ENCODE results near the gene FOXK1. TPM values are rescaled to one million over a fixed set of nuclear protein-coding genes. Genes with fewer than 3 reads are reported as not detected.

Gene FOXK1
- total and polyA plus RNA-seq, 2 of the 13 experiments (the other 11 are each of a cell fraction or from before 2014, with no cell fraction given) = 4.6 to 8.8 TPM

- TF ChIP-seq MTERF4 (CRISPR knock-in tag; IDR thresholded peaks at IDR 0.05) = no peak
- TF ChIP-seq, protein P1, sequence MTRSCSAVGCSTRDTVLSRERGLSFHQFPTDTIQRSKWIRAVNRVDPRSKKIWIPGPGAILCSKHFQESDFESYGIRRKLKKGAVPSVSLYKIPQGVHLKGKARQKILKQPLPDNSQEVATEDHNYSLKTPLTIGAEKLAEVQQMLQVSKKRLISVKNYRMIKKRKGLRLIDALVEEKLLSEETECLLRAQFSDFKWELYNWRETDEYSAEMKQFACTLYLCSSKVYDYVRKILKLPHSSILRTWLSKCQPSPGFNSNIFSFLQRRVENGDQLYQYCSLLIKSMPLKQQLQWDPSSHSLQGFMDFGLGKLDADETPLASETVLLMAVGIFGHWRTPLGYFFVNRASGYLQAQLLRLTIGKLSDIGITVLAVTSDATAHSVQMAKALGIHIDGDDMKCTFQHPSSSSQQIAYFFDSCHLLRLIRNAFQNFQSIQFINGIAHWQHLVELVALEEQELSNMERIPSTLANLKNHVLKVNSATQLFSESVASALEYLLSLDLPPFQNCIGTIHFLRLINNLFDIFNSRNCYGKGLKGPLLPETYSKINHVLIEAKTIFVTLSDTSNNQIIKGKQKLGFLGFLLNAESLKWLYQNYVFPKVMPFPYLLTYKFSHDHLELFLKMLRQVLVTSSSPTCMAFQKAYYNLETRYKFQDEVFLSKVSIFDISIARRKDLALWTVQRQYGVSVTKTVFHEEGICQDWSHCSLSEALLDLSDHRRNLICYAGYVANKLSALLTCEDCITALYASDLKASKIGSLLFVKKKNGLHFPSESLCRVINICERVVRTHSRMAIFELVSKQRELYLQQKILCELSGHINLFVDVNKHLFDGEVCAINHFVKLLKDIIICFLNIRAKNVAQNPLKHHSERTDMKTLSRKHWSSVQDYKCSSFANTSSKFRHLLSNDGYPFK (CRISPR knock-in tag; IDR thresholded peaks at IDR 0.05; ENCODE audit: borderline replicate concordance) = peak; percentile 65; the same call in 1 of the 2 replicates
- TF ChIP-seq, protein P2, sequence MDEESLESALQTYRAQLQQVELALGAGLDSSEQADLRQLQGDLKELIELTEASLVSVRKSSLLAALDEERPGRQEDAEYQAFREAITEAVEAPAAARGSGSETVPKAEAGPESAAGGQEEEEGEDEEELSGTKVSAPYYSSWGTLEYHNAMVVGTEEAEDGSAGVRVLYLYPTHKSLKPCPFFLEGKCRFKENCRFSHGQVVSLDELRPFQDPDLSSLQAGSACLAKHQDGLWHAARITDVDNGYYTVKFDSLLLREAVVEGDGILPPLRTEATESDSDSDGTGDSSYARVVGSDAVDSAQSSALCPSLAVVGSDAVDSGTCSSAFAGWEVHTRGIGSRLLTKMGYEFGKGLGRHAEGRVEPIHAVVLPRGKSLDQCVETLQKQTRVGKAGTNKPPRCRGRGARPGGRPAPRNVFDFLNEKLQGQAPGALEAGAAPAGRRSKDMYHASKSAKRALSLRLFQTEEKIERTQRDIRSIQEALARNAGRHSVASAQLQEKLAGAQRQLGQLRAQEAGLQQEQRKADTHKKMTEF (CRISPR knock-in tag; IDR thresholded peaks at IDR 0.05) = no peak
- no peak for TF ChIP-seq HMG20A (CRISPR knock-in tag; IDR thresholded peaks at IDR 0.05; ENCODE audit: borderline replicate concordance)
- no peak for TF ChIP-seq SRSF1 (optimal IDR thresholded peaks at IDR 0.05; ENCODE audit: low read depth, low read length)
- TF ChIP-seq, protein P3, sequence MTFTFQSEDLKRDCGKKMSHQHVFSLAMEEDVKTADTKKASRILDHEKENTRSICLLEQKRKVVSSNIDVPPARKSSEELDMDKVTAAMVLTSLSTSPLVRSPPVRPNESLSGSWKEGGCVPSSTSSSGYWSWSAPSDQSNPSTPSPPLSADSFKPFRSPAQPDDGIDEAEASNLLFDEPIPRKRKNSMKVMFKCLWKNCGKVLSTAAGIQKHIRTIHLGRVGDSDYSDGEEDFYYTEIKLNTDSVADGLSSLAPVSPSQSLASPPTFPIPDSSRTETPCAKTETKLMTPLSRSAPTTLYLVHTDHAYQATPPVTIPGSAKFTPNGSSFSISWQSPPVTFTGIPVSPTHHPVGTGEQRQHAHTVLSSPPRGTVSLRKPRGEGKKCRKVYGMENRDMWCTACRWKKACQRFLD (CRISPR knock-in tag; IDR thresholded peaks at IDR 0.05; ENCODE audit: borderline replicate concordance) = no peak
- 0 out of 2 replicates have a peak, but pooled peaks have one; percentile 22 for TF ChIP-seq ZNF235 (CRISPR knock-in tag; IDR thresholded peaks at IDR 0.05; ENCODE audit: borderline replicate concordance)
- no peak for TF ChIP-seq ZNF292 (CRISPR knock-in tag; IDR thresholded peaks at IDR 0.05; ENCODE audit: borderline replicate concordance, low read depth)
- no peak for TF ChIP-seq ARID2 (CRISPR knock-in tag; IDR thresholded peaks at IDR 0.05; ENCODE audit: borderline replicate concordance)
- no peak for TF ChIP-seq TRIM24 (CRISPR knock-in tag; IDR thresholded peaks at IDR 0.05)
- no peak for TF ChIP-seq ZNF605 (CRISPR knock-in tag; IDR thresholded peaks at IDR 0.05)
- TF ChIP-seq ZNF644 (CRISPR knock-in tag; IDR thresholded peaks at IDR 0.05; ENCODE audit: low read depth) = no peak
- TF ChIP-seq, protein P4, sequence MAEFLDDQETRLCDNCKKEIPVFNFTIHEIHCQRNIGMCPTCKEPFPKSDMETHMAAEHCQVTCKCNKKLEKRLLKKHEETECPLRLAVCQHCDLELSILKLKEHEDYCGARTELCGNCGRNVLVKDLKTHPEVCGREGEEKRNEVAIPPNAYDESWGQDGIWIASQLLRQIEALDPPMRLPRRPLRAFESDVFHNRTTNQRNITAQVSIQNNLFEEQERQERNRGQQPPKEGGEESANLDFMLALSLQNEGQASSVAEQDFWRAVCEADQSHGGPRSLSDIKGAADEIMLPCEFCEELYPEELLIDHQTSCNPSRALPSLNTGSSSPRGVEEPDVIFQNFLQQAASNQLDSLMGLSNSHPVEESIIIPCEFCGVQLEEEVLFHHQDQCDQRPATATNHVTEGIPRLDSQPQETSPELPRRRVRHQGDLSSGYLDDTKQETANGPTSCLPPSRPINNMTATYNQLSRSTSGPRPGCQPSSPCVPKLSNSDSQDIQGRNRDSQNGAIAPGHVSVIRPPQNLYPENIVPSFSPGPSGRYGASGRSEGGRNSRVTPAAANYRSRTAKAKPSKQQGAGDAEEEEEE (CRISPR knock-in tag; IDR thresholded peaks at IDR 0.05; ENCODE audit: borderline replicate concordance) = no peak
- no peak for TF ChIP-seq ZFP62 (CRISPR knock-in tag; IDR thresholded peaks at IDR 0.05)
- TF ChIP-seq PHF5A (CRISPR knock-in tag; IDR thresholded peaks at IDR 0.05; ENCODE audit: low read depth, unreplicated experiment) = no peak
- TF ChIP-seq YEATS4 (CRISPR knock-in tag; IDR thresholded peaks at IDR 0.05; ENCODE audit: borderline replicate concordance) = no peak
- TF ChIP-seq SP2 (CRISPR knock-in tag; IDR thresholded peaks at IDR 0.05) = no peak
- TF ChIP-seq SALL1 (CRISPR knock-in tag; IDR thresholded peaks at IDR 0.05) = 0 out of 2 replicates have a peak, but pooled peaks have one; percentile 26
- no peak for TF ChIP-seq ZNF883 (CRISPR knock-in tag; IDR thresholded peaks at IDR 0.05; ENCODE audit: not compliant biosample characterization)
- TF ChIP-seq SRSF9 (IDR thresholded peaks at IDR 0.05; ENCODE audit: borderline replicate concordance, insufficient read depth, low read depth, low read length, poor library complexity, severe bottlenecking) = no peak
Measured at GRCh38 chr7:4683043-4683883, 1.2 kb downstream of the FOXK1 start (continued).

Measured in HepG2 (cell line).